Caco-2 (cell line): Measurements from ENCODE around the gene GPER1. TPM values are rescaled to one million over a fixed set of nuclear protein-coding genes. Genes with fewer than 3 reads are reported as not detected.

ENCODE experiments used
- BruUV-seq: library from RNA; stranded (reverse); fragments of 400-500 nt; replicated peaks from 2 replicates; lab custom pipeline; 2021; lab: Mats Ljungman, UMichigan
- CTCF ChIA-PET: fragments of 300-600 bp; sonication (Branson Sonifier 250); formaldehyde crosslinking; loops from one replicate; lab custom pipeline; 2022; ENCODE audit warnings: antibody characterized with exemption; lab: Charles Lee
- POLR2A ChIA-PET: fragments of 300-600 bp; sonication (Branson Sonifier 250); formaldehyde crosslinking; loops from one replicate; lab custom pipeline; 2022; ENCODE audit warnings: antibody characterized with exemption; lab: Charles Lee
- DNase-seq, 2 experiments: peaks; one replicate each; pipeline versions ENCODE4 v3.0.0 to v3.0.0-alpha.2; 2020 to 2022
- H3K27me3 ChIP-seq: replicated peaks from 2 replicates; pipeline ENCODE4 v1.6.0; 2011; ENCODE audit warnings: low read length; ENCODE audit not compliant: control insufficient read depth, insufficient read depth
- H3K36me3 ChIP-seq: 2 replicates; pipeline ENCODE4 v1.5.1; 2011; ENCODE audit warnings: low read length; ENCODE audit not compliant: control insufficient read depth, insufficient read depth
- H3K4me1 ChIP-seq: fragments of 250-450 bp; sonication (Bioruptor Pico); 2 replicates; pipeline ENCODE4 v1.5.1; 2020; ENCODE audit warnings: mild to moderate bottlenecking
- H3K4me3 ChIP-seq: 2 replicates; pipeline ENCODE4 v1.5.1; 2011; ENCODE audit warnings: low read depth, mild to moderate bottlenecking, control low read depth, low read length
- H3K9me3 ChIP-seq: fragments of 250-450 bp; sonication (Bioruptor Pico); 2 replicates; pipeline ENCODE4 v1.5.1; 2020; ENCODE audit warnings: mild to moderate bottlenecking, moderate library complexity
- H3K27ac Mint-ChIP-seq: one replicate; pipeline ENCODE4 v1.8.0; 2022; ENCODE audit warnings: mixed read lengths; ENCODE audit not compliant: unreplicated experiment
- H3K27me3 Mint-ChIP-seq: one replicate; pipeline ENCODE4 v1.8.0; 2022; ENCODE audit warnings: mixed read lengths; ENCODE audit not compliant: insufficient read depth, unreplicated experiment
- H3K36me3 Mint-ChIP-seq: one replicate; pipeline ENCODE4 v1.8.0; 2022; ENCODE audit warnings: mild to moderate bottlenecking, mixed read lengths; ENCODE audit not compliant: insufficient read depth, unreplicated experiment
- H3K4me1 Mint-ChIP-seq: one replicate; pipeline ENCODE4 v1.8.0; 2022; ENCODE audit warnings: low read depth, mixed read lengths; ENCODE audit not compliant: unreplicated experiment
- H3K4me3 Mint-ChIP-seq: one replicate; pipeline ENCODE4 v1.8.0; 2022; ENCODE audit warnings: mild to moderate bottlenecking, moderate library complexity, mixed read lengths; ENCODE audit not compliant: unreplicated experiment
- H3K9me3 Mint-ChIP-seq: one replicate; pipeline ENCODE4 v1.8.0; 2022; ENCODE audit warnings: mixed read lengths; ENCODE audit not compliant: unreplicated experiment
- CTCF ChIP-seq, 2 experiments: fragments of 200-600 bp in 1 of 2; IDR thresholded peaks; 1 replicate in 1 of 2; 2 replicates in 1 of 2; pipeline versions ENCODE4 v1.5.1 to v1.8.0; 2011 to 2022; ENCODE audit warnings: antibody characterized with exemption in 1 of 2, control low read depth in 1 of 2, inconsistent platforms in 1 of 2, low read depth in 1 of 2, low read length in 1 of 2, mild to moderate bottlenecking in 1 of 2, moderate library complexity in 1 of 2; ENCODE audit not compliant: insufficient read depth in 1 of 2, severe bottlenecking in 1 of 2, unreplicated experiment in 1 of 2
- intact Hi-C: fragments of 100-400 bp; cut with micrococcal nuclease; formaldehyde crosslinking; loops from one replicate; pipeline ENCODE4 v1.10.0; 2022; ENCODE audit not compliant: unreplicated experiment
- total RNA-seq: library from RNA; stranded (reverse); gene quantifications from 2 replicates; pipeline ENCODE4 v1.2.3, GENCODE V29; 2022

Gene GPER1
- total RNA-seq, 1 experiment from 2014 or later: 0.25 TPM

- ChIA-PET POLR2A (no interaction called here), CTCF (no interaction called here)
- H3K27ac Mint-ChIP-seq: no peak overlapping the region
- Histone ChIP-seq H3K27me3 (no peaks in the 10 kb centered on the region), H3K9me3 (no peaks in the 10 kb centered on the region), H3K4me1 (no peaks in the 10 kb centered on the region), H3K4me3 (no peak overlapping the region), H3K36me3 (no peaks in the 10 kb centered on the region)
- intact Hi-C loops: no loop called here
- DNase-seq: no peak
- no peaks in the 10 kb centered on the region for H3K9me3 Mint-ChIP-seq
- no peak overlapping the region for H3K4me3 Mint-ChIP-seq
- H3K27me3 Mint-ChIP-seq: no peaks in the 10 kb centered on the region
- peaks cover 3% of the 10 kb centered on the region for H3K36me3 Mint-ChIP-seq
- no peak for TF ChIP-seq CTCF (IDR thresholded peaks at IDR 0.05; ENCODE audit: insufficient read depth in 1 of 2, low read depth in 1 of 2, low read length in 1 of 2, severe bottlenecking in 1 of 2, unreplicated experiment in 1 of 2)
- no TSS peak for BruUV-seq
- no peaks in the 10 kb centered on the region for H3K4me1 Mint-ChIP-seq
These were observed 7.0 kb upstream of the GPER1 start for GRCh38 chr7:1080921-1081255.

DNA sequence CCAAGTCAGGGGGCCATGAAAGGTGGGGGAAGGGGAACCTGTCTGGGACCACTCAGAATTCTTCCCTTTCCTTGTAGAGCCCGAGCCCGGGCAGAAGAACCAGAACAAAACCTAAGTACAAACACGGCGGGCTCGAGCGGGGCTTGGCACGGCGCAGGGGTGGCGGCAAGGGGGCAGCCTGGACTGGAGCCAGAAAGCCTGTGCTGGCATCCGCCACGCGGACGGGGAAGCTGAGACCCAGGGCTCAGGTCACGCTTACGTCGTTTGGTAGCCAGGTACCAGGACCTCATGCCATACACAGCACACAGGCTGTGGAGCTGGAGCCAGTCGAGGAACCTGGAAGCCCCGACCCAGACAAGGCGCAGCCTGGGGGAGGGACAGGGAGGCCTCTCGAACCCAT is 6.6 kb upstream of the GPER1 start:
- H3K27me3 ChIP-seq: no peaks in the 10 kb centered on the region
- no peaks in the 10 kb centered on the region for H3K9me3 ChIP-seq
- H3K4me1 Mint-ChIP-seq: no peaks in the 10 kb centered on the region
- no TSS peak for BruUV-seq
- intact Hi-C loops: no loop called here
- H3K4me3 Mint-ChIP-seq: no peak overlapping the region
- DNase-seq: no peak
- no peaks in the 10 kb centered on the region for H3K36me3 ChIP-seq
- no peaks in the 10 kb centered on the region for H3K27me3 Mint-ChIP-seq
- no peak overlapping the region for H3K27ac Mint-ChIP-seq
- no peaks in the 10 kb centered on the region for H3K9me3 Mint-ChIP-seq
- ChIA-PET CTCF (no interaction called here), POLR2A (no interaction called here)
- H3K4me3 ChIP-seq: no peak overlapping the region
- TF ChIP-seq CTCF (IDR thresholded peaks at IDR 0.05; ENCODE audit: insufficient read depth in 1 of 2, low read depth in 1 of 2, low read length in 1 of 2, severe bottlenecking in 1 of 2, unreplicated experiment in 1 of 2): no peak
- H3K36me3 Mint-ChIP-seq: no peaks in the 10 kb centered on the region
- no peaks in the 10 kb centered on the region for H3K4me1 ChIP-seq

DNA sequence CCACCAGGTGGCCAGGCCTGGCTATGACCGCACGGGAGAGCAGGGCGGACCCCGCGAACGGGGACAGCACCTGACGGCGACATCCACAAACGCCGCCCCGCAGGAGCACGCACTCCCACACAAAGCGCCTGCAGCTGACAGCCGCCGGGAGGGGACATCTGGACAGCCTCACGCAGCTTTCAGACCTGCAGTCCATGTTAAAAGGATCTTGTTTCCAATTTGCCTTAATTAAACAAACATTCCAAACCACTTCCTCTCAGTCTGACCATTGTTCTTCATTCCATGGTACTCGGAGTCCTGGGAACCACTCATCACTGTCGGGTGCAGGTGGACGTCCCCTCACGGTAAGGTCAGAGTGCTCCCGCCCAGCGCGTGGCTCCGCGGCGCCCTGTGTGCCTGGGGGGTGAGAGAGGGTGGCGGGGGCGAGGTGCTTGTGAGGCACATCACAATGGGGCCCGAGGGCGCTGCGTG is 5.9 kb upstream of the GPER1 start:
- no peaks in the 10 kb centered on the region for H3K9me3 Mint-ChIP-seq
- DNase-seq: no peak
- intact Hi-C loops: no loop called here
- ChIA-PET POLR2A (no interaction called here), CTCF (no interaction called here)
- Histone ChIP-seq H3K4me1 (no peaks in the 10 kb centered on the region), H3K9me3 (no peaks in the 10 kb centered on the region), H3K27me3 (no peaks in the 10 kb centered on the region), H3K4me3 (no peak overlapping the region), H3K36me3 (no peaks in the 10 kb centered on the region)
- H3K4me1 Mint-ChIP-seq: no peaks in the 10 kb centered on the region
- no peak overlapping the region for H3K4me3 Mint-ChIP-seq
- no peak for TF ChIP-seq CTCF (IDR thresholded peaks at IDR 0.05; ENCODE audit: insufficient read depth in 1 of 2, low read depth in 1 of 2, low read length in 1 of 2, severe bottlenecking in 1 of 2, unreplicated experiment in 1 of 2)
- no peaks in the 10 kb centered on the region for H3K36me3 Mint-ChIP-seq
- no peak overlapping the region for H3K27ac Mint-ChIP-seq
- no peaks in the 10 kb centered on the region for H3K27me3 Mint-ChIP-seq
- no TSS peak for BruUV-seq
